ENCODE results near the gene TOM1L2.

GRCh38 chr17:17848311-17849082 lies 123.7 kb downstream of the TOM1L2 start:
- TF ChIP-seq EZH2 (IDR thresholded peaks at IDR 0.05; ENCODE audit: insufficient read depth, poor library complexity, severe bottlenecking) (no peak), EZH2phosphoT487 (IDR thresholded peaks at IDR 0.05; ENCODE audit: insufficient read depth, low read depth) (no peak)
